GM19043 (cell line): ENCODE measurements around the gene ELAVL1.
"Not testable (repeated sequence)": the region's sequence is repeated elsewhere in the genome, so short reads cannot be mapped to it uniquely, and the experiment has no call there.

Experiments
- ATAC-seq: cut with Tn5 transposase; IDR thresholded peaks from one replicate; pipeline ENCODE4 v1.9.1; 2021; ENCODE audit warnings: low read depth; ENCODE audit not compliant: unreplicated experiment

The ELAVL1 gene

GRCh38 chr19:7926021-7926726, 79.3 kb downstream of the ELAVL1 start, which contains the start of gene CTXN1:
Gene CTXN1, minus strand, starts transcription at chr19:7926135. Its CDS starts 597 bp downstream, at chr19:7925538.
- ATAC-seq, result no peak

GRCh38 chr19:7925171-7925851, 80.1 kb downstream of the ELAVL1 start:
- ATAC-seq, result no peak

- no peak for ATAC-seq
Observed at GRCh38 chr19:7924651-7925170, 80.7 kb downstream of the ELAVL1 start.

GRCh38 chr19:7924241-7924640, 81.2 kb downstream of the ELAVL1 start:
- no peak for ATAC-seq

- ATAC-seq, result no peak
Observed at GRCh38 chr19:7923295-7924191, 81.9 kb downstream of the ELAVL1 start.

- no peak for ATAC-seq
Observed at GRCh38 chr19:7922836-7923195, 82.6 kb downstream of the ELAVL1 start.

GRCh38 chr19:7921967-7922835, 83.2 kb downstream of the ELAVL1 start:
- no peak for ATAC-seq

GRCh38 chr19:7921302-7921966, 84.0 kb downstream of the ELAVL1 start:
- no peak for ATAC-seq

GRCh38 chr19:7920519-7921301, 84.7 kb downstream of the ELAVL1 start:
- ATAC-seq, result peak; percentile 28

GRCh38 chr19:7919610-7920518, 85.6 kb downstream of the ELAVL1 start, which contains the start of gene SNAPC2:
Gene SNAPC2, plus strand, starts transcription at chr19:7920338. Its CDS starts 29 bp downstream, at chr19:7920367.
- peak; percentile 52 for ATAC-seq

- ATAC-seq, result no peak
Observed at GRCh38 chr19:7918615-7919421, 86.6 kb downstream of the ELAVL1 start.

GRCh38 chr19:7918062-7918614, 87.3 kb downstream of the ELAVL1 start:
- not testable (repeated sequence) for ATAC-seq

- ATAC-seq, result no peak
Observed at GRCh38 chr19:7917267-7918061, 88.0 kb downstream of the ELAVL1 start.

GRCh38 chr19:7916955-7917266, 88.5 kb downstream of the ELAVL1 start:
- no peak for ATAC-seq

- no peak for ATAC-seq
Observed at GRCh38 chr19:7916103-7916954, 89.1 kb downstream of the ELAVL1 start.
